H9 (cell line): ENCODE measurements around the gene HYDIN. TPM values are rescaled to one million over a fixed set of nuclear protein-coding genes. Genes with fewer than 3 reads are reported as not detected.

Experiments
- DNase-seq: peaks from one replicate; pipeline ENCODE4 v3.0.0-alpha.2; 2017
- H2AFZ ChIP-seq: one replicate; pipeline ENCODE4 v1.6.1; 2013; ENCODE audit warnings: mild to moderate bottlenecking, low read length, control low read depth, moderate library complexity
- H2AK5ac ChIP-seq: 2 replicates; pipeline ENCODE4 v1.6.1; 2013; ENCODE audit warnings: low read length, control low read depth, mixed read lengths; ENCODE audit not compliant: insufficient read length
- H2BK120ac ChIP-seq: one replicate; pipeline ENCODE4 v1.6.1; 2013; ENCODE audit warnings: low read depth, mild to moderate bottlenecking, low read length, control low read depth, inconsistent platforms; ENCODE audit not compliant: poor library complexity, severe bottlenecking
- H2BK12ac ChIP-seq: 2 replicates; pipeline ENCODE4 v1.6.1; 2013; ENCODE audit warnings: low read length, control low read depth, mixed read lengths, low read depth; ENCODE audit not compliant: insufficient read length
- H2BK15ac ChIP-seq: 2 replicates; pipeline ENCODE4 v1.6.1; 2013; ENCODE audit warnings: low read depth, low read length, control low read depth
- H2BK20ac ChIP-seq: one replicate; pipeline ENCODE4 v1.6.1; 2013; ENCODE audit warnings: low read depth, mild to moderate bottlenecking, low read length, control low read depth, inconsistent platforms; ENCODE audit not compliant: poor library complexity, severe bottlenecking
- H2BK5ac ChIP-seq: 2 replicates; pipeline ENCODE4 v1.6.1; 2013; ENCODE audit warnings: low read length, control low read depth, mixed read lengths; ENCODE audit not compliant: insufficient read length
- H3K14ac ChIP-seq: 2 replicates; pipeline ENCODE4 v1.6.1; 2013; ENCODE audit warnings: low read length, control low read depth; ENCODE audit not compliant: insufficient read depth
- H3K18ac ChIP-seq: 2 replicates; pipeline ENCODE4 v1.6.1; 2013; ENCODE audit warnings: low read depth, mild to moderate bottlenecking, mixed read lengths, low read length, control low read depth; ENCODE audit not compliant: insufficient read length
- H3K23ac ChIP-seq: 2 replicates; pipeline ENCODE4 v1.6.1; 2013; ENCODE audit warnings: low read length, control low read depth, mixed read lengths, low read depth; ENCODE audit not compliant: insufficient read length
- H3K23me2 ChIP-seq: 2 replicates; pipeline ENCODE4 v1.6.1; 2013; ENCODE audit warnings: low read depth, mild to moderate bottlenecking, mixed read lengths, low read length, control low read depth; ENCODE audit not compliant: insufficient read length, poor library complexity, severe bottlenecking
- H3K27ac ChIP-seq: 2 replicates; pipeline ENCODE4 v1.5.1; 2013; ENCODE audit warnings: low read length, control low read depth, mixed read lengths, low read depth; ENCODE audit not compliant: insufficient read length
- H3K27me3 ChIP-seq: 2 replicates; pipeline ENCODE4 v1.6.1; 2013; ENCODE audit warnings: low read length, control low read depth, inconsistent platforms; ENCODE audit not compliant: insufficient read depth
- H3K4ac ChIP-seq: 2 replicates; pipeline ENCODE4 v1.6.1; 2013; ENCODE audit warnings: low read depth, mild to moderate bottlenecking, control low read depth, inconsistent platforms, low read length, moderate library complexity
- H3K4me1 ChIP-seq: 2 replicates; pipeline ENCODE4 v1.6.1; 2013; ENCODE audit warnings: low read length, control low read depth, inconsistent platforms; ENCODE audit not compliant: insufficient read depth
- H3K4me2 ChIP-seq: 2 replicates; pipeline ENCODE4 v1.6.1; 2013; ENCODE audit warnings: low read length, control low read depth, mixed read lengths; ENCODE audit not compliant: insufficient read length, insufficient read depth
- H3K56ac ChIP-seq: 2 replicates; pipeline ENCODE4 v1.6.1; 2013; ENCODE audit warnings: low read depth, mild to moderate bottlenecking, mixed read lengths, low read length, control low read depth; ENCODE audit not compliant: insufficient read length
- H3K79me1 ChIP-seq: 2 replicates; pipeline ENCODE4 v1.6.1; 2013; ENCODE audit warnings: low read depth, mild to moderate bottlenecking, moderate library complexity, low read length, control low read depth, inconsistent platforms; ENCODE audit not compliant: insufficient read depth, poor library complexity, severe bottlenecking
- H3K79me2 ChIP-seq: 2 replicates; pipeline ENCODE4 v1.6.1; 2013; ENCODE audit warnings: low read length, control low read depth, inconsistent platforms; ENCODE audit not compliant: insufficient read depth
- H3K9ac ChIP-seq: 2 replicates; pipeline ENCODE4 v1.6.1; 2013; ENCODE audit warnings: low read length, control low read depth, mixed read lengths; ENCODE audit not compliant: insufficient read length; ENCODE audit errors: extremely low read depth
- H3K9me3 ChIP-seq: one replicate; pipeline ENCODE4 v1.6.1; 2013; ENCODE audit warnings: low read depth, low read length, inconsistent platforms; ENCODE audit not compliant: control insufficient read depth
- H3T11ph ChIP-seq: one replicate; pipeline ENCODE4 v1.6.1; 2013; ENCODE audit warnings: mild to moderate bottlenecking, low read length, control low read depth, inconsistent platforms
- H4K20me1 ChIP-seq: one replicate; pipeline ENCODE4 v1.6.1; 2013; ENCODE audit not compliant: control insufficient read depth, insufficient read length, insufficient read depth
- H4K5ac ChIP-seq: 2 replicates; pipeline ENCODE4 v1.6.1; 2013; ENCODE audit warnings: low read depth, mild to moderate bottlenecking, mixed read lengths, low read length, control low read depth; ENCODE audit not compliant: insufficient read length
- H4K8ac ChIP-seq: replicated peaks from 2 replicates; pipeline ENCODE4 v1.6.1; 2013; ENCODE audit warnings: low read length, control low read depth, mixed read lengths, low read depth; ENCODE audit not compliant: insufficient read length
- H4K91ac ChIP-seq: 2 replicates; pipeline ENCODE4 v1.6.1; 2013; ENCODE audit warnings: low read depth, mild to moderate bottlenecking, moderate library complexity, mixed read lengths, low read length, control low read depth; ENCODE audit not compliant: insufficient read length
- H3K27ac Mint-ChIP-seq, 3 experiments: 2 replicates in 2 of 3; 3 replicates in 1 of 3; pipeline ENCODE4 v1.8.0; 2020 to 2021; ENCODE audit warnings: mixed read lengths in 3 of 3, mild to moderate bottlenecking in 1 of 3, moderate library complexity in 1 of 3
- H3K27me3 Mint-ChIP-seq: 2 replicates; pipeline ENCODE4 v1.8.0; 2021; ENCODE audit warnings: low read depth, mild to moderate bottlenecking, moderate library complexity, mixed read lengths
- H3K36me3 Mint-ChIP-seq, 3 experiments: 2 replicates in 2 of 3; 3 replicates in 1 of 3; pipeline ENCODE4 v1.8.0; 2020 to 2021; ENCODE audit warnings: low read depth in 3 of 3, mixed read lengths in 3 of 3; ENCODE audit not compliant: insufficient read depth in 1 of 3
- H3K4me1 Mint-ChIP-seq, 2 experiments: 2 replicates each; pipeline ENCODE4 v1.8.0; 2020; ENCODE audit warnings: mixed read lengths in 2 of 2
- H3K4me3 Mint-ChIP-seq, 2 experiments: 2 replicates in 1 of 2; 3 replicates in 1 of 2; pipeline ENCODE4 v1.8.0; 2020 to 2021; ENCODE audit warnings: mild to moderate bottlenecking in 2 of 2, mixed read lengths in 2 of 2, moderate library complexity in 1 of 2
- H3K9me3 Mint-ChIP-seq, 2 experiments: 2 replicates in 1 of 2; 3 replicates in 1 of 2; pipeline ENCODE4 v1.8.0; 2020; ENCODE audit warnings: mild to moderate bottlenecking in 2 of 2, mixed read lengths in 2 of 2, moderate library complexity in 1 of 2
- CTCF ChIP-seq: fragments of 200-600 bp; sonication (generic); conservative IDR thresholded peaks from 3 replicates; pipeline ENCODE4 v1.8.0; 2021; ENCODE audit warnings: antibody characterized with exemption, mild to moderate bottlenecking
- WGBS: extraction: QIAGEN DNeasy Blood & Tissue Kit; methylation state at CpG from one replicate; pipeline ENCODE4 v1.1.7; 2013; ENCODE audit warnings: missing lambda C conversion rate, low lambda C conversion rate, mixed read lengths; ENCODE audit not compliant: insufficient read length; ENCODE audit errors: extremely low coverage; 5-methylcytosine and 5-hydroxymethylcytosine counted together
- total RNA-seq: library from RNA; stranded (reverse); gene quantifications from 2 replicates; pipeline ENCODE4 v1.2.1, GENCODE V29; 2021

The HYDIN gene
- total RNA-seq, 1 experiment from 2014 or later: 1.7 TPM

- H2AK5ac ChIP-seq: no peak overlapping the region
- H3K18ac ChIP-seq: no peak overlapping the region
- H3K36me3 Mint-ChIP-seq: no peaks in the 10 kb centered on the region
- H4K8ac ChIP-seq: no peak overlapping the region
- H2BK20ac ChIP-seq: no peak overlapping the region
- no peak overlapping the region for H3K4me2 ChIP-seq
- no peak overlapping the region for H4K91ac ChIP-seq
- no peak overlapping the region for H4K5ac ChIP-seq
- no peak overlapping the region for H3K56ac ChIP-seq
- no peaks in the 10 kb centered on the region for H4K20me1 ChIP-seq
- H2BK120ac ChIP-seq: no peak overlapping the region
- no peak overlapping the region for H3K23ac ChIP-seq
- H3K9me3 ChIP-seq: no peaks in the 10 kb centered on the region
- no peaks in the 10 kb centered on the region for H3K79me2 ChIP-seq
- H3K4me3 Mint-ChIP-seq: no peak overlapping the region; a peak in 1 of 5 replicates
- no peaks in the 10 kb centered on the region for H3K9me3 Mint-ChIP-seq
- H3K4me1 ChIP-seq: peaks cover 4% of the 10 kb centered on the region; the same call in 1 of the 2 replicates
- H3K79me1 ChIP-seq: no peaks in the 10 kb centered on the region
- H3K23me2 ChIP-seq: no peaks in the 10 kb centered on the region
- no peak overlapping the region for H2AFZ ChIP-seq
- no peak overlapping the region for H3K4ac ChIP-seq
- DNase-seq: no peak
- peaks cover 22% of the 10 kb centered on the region in 2 experiments for H3K4me1 Mint-ChIP-seq
- H3K27ac Mint-ChIP-seq: peak overlapping the region in 2 of 3 experiments; percentile 70 to 93; a peak in 5 of 7 replicates
- no peak overlapping the region for H2BK15ac ChIP-seq
- no peak overlapping the region for H3K9ac ChIP-seq
- no peaks in the 10 kb centered on the region for H3K27me3 ChIP-seq
- H3K27me3 Mint-ChIP-seq: no peaks in the 10 kb centered on the region
- peak overlapping the region; percentile 45 for H3K27ac ChIP-seq
- H2BK12ac ChIP-seq: no peak overlapping the region
- H3T11ph ChIP-seq: no peak overlapping the region
- WGBS: no CpG with 5 or more reads among the region's 4 CpGs
- no peak for TF ChIP-seq CTCF
- no peak overlapping the region for H3K14ac ChIP-seq
- no peak overlapping the region for H2BK5ac ChIP-seq
These were observed 24.5 kb upstream of the HYDIN start for GRCh38 chr16:71254832-71255525.
